Tibial nerve (tissue), 4 donors: ENCODE measurements around the gene OSBPL5. TPM values are rescaled to one million over a fixed set of nuclear protein-coding genes. Genes with fewer than 3 reads are reported as not detected.
"Not testable (repeated sequence)": the region's sequence is repeated elsewhere in the genome, so short reads cannot be mapped to it uniquely, and the experiment has no call there.

Experiments used
- DNase-seq, 2 donors: peaks; one replicate each; pipeline ENCODE4 v3.0.0-alpha.2; 2019; ENCODE audit warnings: low spot score in 2 of 2
- H3K27ac ChIP-seq, 4 donors: fragments of 200-600 bp; sonication (generic) in 3 of 4; one replicate each; pipeline ENCODE4 v1.5.1; 2017 to 2019; ENCODE audit warnings: mild to moderate bottlenecking in 1 of 4
- H3K27me3 ChIP-seq, 2 donors: fragments of 200-600 bp; sonication (generic) in 1 of 2; one replicate each; pipeline versions ENCODE4 v1.5.1 to v1.6.0; 2017 to 2019
- H3K36me3 ChIP-seq, 3 donors: fragments of 200-600 bp; sonication (generic); one replicate each; pipeline ENCODE4 v1.5.1; 2018 to 2019
- H3K4me1 ChIP-seq, 4 donors: fragments of 200-600 bp; sonication (generic) in 3 of 4; one replicate each; pipeline ENCODE4 v1.5.1; 2017 to 2019
- H3K4me3 ChIP-seq, 4 donors: fragments of 200-600 bp; sonication (generic) in 3 of 4; one replicate each; pipeline ENCODE4 v1.5.1; 2017 to 2019; ENCODE audit warnings: mild to moderate bottlenecking in 1 of 4, moderate library complexity in 1 of 4
- H3K9me3 ChIP-seq, 4 donors: fragments of 200-600 bp; sonication (generic) in 3 of 4; one replicate each; pipeline ENCODE4 v1.5.1; 2017 to 2019
- EP300 ChIP-seq, 2 donors: sonication (generic); formaldehyde crosslinking; IDR thresholded peaks; one replicate each; pipeline ENCODE4 v1.6.1; 2017; ENCODE audit warnings: antibody characterized with exemption in 2 of 2, mild to moderate bottlenecking in 1 of 2
- POLR2A ChIP-seq, 2 donors: fragments of 450-650 bp; IDR thresholded peaks; one replicate each; pipeline ENCODE4 v1.6.1; 2017; ENCODE audit warnings: antibody characterized with exemption in 2 of 2, mild to moderate bottlenecking in 2 of 2, moderate library complexity in 2 of 2
- WGBS, 2 donors: methylation state at CpG; one replicate each; pipeline ENCODE4 v1.1.5; 2018; 5-methylcytosine and 5-hydroxymethylcytosine counted together
- total RNA-seq, 4 donors: library from RNA; depleted of rRNA; stranded (reverse); fragments of >200 nt; gene quantifications; one replicate each; pipeline ENCODE4 v1.1.0, GENCODE V29; 2016
- TF ChIP-seq, protein P1 (sequence below), 5 experiments: fragments of 200-600 bp in 3 of 5; fragments of 450-650 bp in 2 of 5; sonication (generic) in 3 of 5; IDR thresholded peaks; one replicate each; pipeline ENCODE4 v1.5.1; 2016 to 2019; ENCODE audit warnings: antibody characterized with exemption in 5 of 5, mild to moderate bottlenecking in 3 of 5, moderate library complexity in 2 of 5

Gene OSBPL5
- total RNA-seq, 4 donors from 2014 or later, result 58.8 to 168 (median 106) TPM

DNA sequence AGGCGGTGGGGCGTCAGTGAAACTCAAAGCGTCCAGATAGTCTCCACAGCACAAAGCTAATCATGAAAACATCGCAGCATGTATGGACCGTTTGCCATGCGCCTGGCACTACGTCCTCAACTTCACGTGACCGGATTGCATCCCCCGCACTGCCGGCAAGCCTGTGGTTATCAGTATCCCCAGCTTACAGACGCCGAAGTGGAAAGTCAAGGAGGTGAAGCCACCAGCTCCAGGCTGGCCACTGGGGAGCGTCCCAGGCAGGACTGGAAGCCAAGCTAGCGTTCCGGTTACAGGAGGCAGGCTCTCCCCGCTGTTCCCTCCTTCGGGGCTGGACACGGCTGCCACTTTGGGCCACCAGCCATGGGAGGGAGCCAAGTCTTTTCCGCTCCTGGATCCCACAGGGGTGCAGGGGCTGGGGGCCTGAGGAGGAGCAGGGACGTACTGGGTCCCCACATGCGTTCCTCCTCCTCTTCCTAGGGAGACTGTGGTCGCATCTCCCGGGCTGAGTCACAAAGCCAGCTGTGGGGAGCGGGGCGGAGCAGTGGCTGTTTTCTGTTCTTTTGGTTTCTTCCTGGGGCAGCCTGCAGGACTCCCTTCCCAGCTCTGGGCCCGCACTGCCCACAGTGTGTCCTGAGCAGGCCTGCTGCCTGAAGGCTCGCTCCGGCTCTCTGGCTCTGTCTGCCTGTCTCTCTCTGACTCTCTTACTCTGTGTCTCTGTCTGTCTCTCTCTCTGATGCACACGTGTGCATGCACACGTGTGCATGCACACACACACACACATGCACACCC, 4.3 kb upstream of the OSBPL5 start:
- H3K9me3 ChIP-seq, result no peaks in the 10 kb centered on the region
- TF ChIP-seq POLR2A (IDR thresholded peaks at IDR 0.05), result no peak
- TF ChIP-seq, protein P1, sequence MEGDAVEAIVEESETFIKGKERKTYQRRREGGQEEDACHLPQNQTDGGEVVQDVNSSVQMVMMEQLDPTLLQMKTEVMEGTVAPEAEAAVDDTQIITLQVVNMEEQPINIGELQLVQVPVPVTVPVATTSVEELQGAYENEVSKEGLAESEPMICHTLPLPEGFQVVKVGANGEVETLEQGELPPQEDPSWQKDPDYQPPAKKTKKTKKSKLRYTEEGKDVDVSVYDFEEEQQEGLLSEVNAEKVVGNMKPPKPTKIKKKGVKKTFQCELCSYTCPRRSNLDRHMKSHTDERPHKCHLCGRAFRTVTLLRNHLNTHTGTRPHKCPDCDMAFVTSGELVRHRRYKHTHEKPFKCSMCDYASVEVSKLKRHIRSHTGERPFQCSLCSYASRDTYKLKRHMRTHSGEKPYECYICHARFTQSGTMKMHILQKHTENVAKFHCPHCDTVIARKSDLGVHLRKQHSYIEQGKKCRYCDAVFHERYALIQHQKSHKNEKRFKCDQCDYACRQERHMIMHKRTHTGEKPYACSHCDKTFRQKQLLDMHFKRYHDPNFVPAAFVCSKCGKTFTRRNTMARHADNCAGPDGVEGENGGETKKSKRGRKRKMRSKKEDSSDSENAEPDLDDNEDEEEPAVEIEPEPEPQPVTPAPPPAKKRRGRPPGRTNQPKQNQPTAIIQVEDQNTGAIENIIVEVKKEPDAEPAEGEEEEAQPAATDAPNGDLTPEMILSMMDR (IDR thresholded peaks at IDR 0.05), result no peak
- no peak for TF ChIP-seq EP300 (IDR thresholded peaks at IDR 0.05)
- no peaks in the 10 kb centered on the region for H3K36me3 ChIP-seq
- H3K27ac ChIP-seq, result peak overlapping the region in 3 of 4 donors; percentile 31 to 75 (median 68)
- H3K4me3 ChIP-seq, result peak overlapping the region; percentile 10 to 43 (median 26)
- 5 to 10% methylated on average over 16 to 29 of the region's 31 CpGs for WGBS, 2 donors
- no peaks in the 10 kb centered on the region for H3K27me3 ChIP-seq
- peak in 1 of 2 donors; percentile 49 for DNase-seq
- peaks cover 0 to 24% (median 14%) of the 10 kb centered on the region in 4 donors for H3K4me1 ChIP-seq

DNA sequence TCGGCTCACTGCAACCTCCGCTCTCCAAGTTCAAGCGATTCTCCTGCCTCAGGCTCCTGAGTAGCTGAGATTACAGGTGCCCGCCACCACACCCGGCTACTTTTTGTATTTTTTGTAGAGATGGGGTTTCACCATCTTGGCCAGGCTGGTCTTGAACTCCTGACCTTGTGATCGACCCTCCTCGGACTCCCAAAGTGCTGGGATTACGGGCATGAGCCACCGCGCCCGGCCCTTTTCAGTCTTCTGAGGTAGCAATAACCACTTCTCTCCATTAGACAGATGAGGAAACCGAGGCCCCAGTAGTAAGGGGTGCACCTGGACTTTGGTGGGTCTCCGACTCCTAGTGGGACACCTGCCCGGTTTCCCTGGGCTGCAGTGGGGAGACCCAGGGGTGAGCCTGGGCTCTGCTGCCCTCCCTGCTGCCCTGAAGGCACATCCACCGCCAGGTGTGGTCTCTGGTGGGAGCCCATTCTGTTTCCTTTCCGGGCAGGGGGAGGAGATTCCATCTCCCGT, 3.7 kb upstream of the OSBPL5 start:
- H3K27me3 ChIP-seq, H3K36me3 ChIP-seq, H3K9me3 ChIP-seq, DNase-seq: not testable (repeated sequence)
- Histone ChIP-seq H3K27ac (peak overlapping the region in 3 of 4 donors; percentile 31 to 75 (median 68)), H3K4me3 (peak overlapping the region in 2 of 4 donors; percentile 20 to 43), H3K4me1 (peaks cover 0 to 28% (median 17%) of the 10 kb centered on the region in 4 donors)
- 80 to 92% methylated on average over 14 to 16 of the region's 17 CpGs for WGBS, 2 donors

DNA sequence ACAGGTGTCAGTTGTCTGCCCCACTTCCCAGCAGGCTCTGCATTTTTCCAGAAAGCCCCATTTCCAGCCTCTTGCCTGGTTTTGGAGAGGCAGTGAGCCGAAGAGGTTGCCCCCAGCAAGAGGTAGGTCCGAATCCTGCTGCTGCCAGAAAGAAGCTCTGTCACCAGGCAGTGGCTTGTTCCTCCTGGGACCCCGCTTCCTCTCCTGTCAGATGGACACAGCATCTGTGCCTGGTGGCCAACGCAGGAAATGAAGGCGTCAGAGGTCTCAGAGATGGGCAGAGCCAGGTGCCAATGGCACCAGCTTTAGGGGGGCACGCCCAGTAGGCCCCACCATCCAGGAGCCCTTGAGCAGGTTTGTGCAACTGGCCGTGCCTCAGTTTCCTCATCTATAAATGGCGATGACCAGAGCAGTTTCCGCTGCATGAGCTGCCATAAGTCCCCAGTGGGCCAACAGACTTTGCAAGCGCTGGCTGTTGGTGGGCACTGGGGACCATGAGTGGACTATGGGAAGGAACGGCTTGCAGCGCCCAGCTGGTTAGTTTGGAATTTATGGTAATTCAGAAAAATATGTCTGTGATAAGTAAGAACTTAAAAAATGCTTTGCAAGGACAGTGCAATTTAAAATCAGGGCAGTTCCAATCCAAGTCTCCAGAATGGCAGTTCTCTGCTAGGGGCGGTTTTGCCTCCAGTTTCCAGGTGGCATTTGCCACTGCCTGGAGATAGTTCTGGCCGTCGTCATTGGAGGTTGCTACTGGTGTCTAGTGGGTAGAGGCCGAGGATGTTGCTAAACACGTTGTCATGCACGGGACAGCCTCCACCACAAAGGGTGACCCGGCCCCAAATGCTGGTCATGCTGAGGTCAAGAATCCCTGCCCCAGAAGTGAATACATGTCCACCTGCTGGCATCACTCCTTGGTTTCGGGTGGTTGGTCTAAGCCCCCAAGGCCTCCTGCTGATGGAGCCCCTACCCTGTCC, 2.3 kb upstream of the OSBPL5 start:
- no peaks in the 10 kb centered on the region for H3K9me3 ChIP-seq
- no peak overlapping the region for H3K27ac ChIP-seq
- DNase-seq, result peak in 1 of 2 donors; percentile 11
- H3K4me1 ChIP-seq, result peaks cover 0 to 42% (median 26%) of the 10 kb centered on the region in 4 donors
- H3K36me3 ChIP-seq, result no peaks in the 10 kb centered on the region
- TF ChIP-seq, protein P1 (IDR thresholded peaks at IDR 0.05), result no peak
- TF ChIP-seq EP300 (IDR thresholded peaks at IDR 0.05), result no peak
- no peak for TF ChIP-seq POLR2A (IDR thresholded peaks at IDR 0.05)
- 76 to 80% methylated on average over 19 to 20 of the region's 20 CpGs for WGBS, 2 donors
- H3K27me3 ChIP-seq, result no peaks in the 10 kb centered on the region
- no peak overlapping the region for H3K4me3 ChIP-seq

DNA sequence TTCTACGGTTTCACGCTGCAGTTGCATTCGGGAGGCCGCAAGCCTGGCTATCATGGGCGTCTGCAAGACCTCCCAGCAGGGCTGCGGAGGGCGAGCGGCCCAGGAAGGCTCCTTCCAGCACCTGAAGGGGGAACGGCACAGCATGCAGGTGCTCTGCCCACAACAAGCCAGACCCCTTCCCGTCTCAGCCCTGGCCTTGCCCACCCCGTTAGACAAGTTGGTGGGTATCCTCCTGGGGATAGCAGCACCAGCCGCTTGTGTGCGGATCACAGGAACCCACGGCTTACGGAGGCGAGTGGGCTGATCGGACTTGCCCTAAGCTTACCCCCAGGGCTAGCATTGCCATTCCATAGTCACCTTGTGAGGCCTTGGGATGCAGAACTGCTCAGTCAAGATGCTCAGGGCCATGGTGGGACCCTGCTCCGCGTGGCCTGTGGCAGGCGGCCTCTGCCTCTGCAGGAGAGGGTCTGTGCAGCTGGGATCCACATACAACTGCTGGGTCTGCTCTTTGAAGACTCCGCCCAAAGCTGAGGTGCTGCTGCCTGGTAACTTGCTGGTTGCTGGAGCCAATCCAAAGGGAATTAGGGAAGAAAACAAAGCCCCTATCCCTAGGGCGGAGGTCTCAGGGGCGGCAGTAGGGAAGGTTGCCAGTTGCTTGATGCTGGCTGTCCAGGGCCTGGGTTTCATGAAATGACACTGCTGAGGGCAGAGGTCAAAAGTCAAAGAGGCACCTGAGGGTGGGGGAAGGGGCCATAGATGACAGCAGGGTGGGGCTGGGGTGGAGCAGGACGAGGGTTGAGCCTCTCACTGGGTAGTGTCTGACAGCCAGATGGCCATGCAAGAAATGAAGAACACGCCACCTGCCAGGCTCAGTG, 1.4 kb upstream of the OSBPL5 start:
- 87 to 90% methylated on average over 24 to 25 of the region's 25 CpGs for WGBS, 2 donors
- DNase-seq, result peak in 1 of 2 donors; percentile 8
- peaks cover 0 to 51% (median 31%) of the 10 kb centered on the region in 4 donors for H3K4me1 ChIP-seq

More for the DNA sequence above, 1.4 kb upstream of the OSBPL5 start:
- no peaks in the 10 kb centered on the region for H3K27me3 ChIP-seq
- no peak overlapping the region for H3K4me3 ChIP-seq
- H3K9me3 ChIP-seq, result no peaks in the 10 kb centered on the region
- H3K27ac ChIP-seq, result peak overlapping the region in 1 of 4 donors; percentile 92
- H3K36me3 ChIP-seq, result no peaks in the 10 kb centered on the region
- no peak for TF ChIP-seq POLR2A (IDR thresholded peaks at IDR 0.05)
- TF ChIP-seq, protein P1 (IDR thresholded peaks at IDR 0.05), result no peak
- TF ChIP-seq EP300 (IDR thresholded peaks at IDR 0.05), result no peak
